Spleen (tissue), 7 donors: ENCODE data around the gene MIEF1.

ENCODE experiments used
- CTCF ChIP-seq, 11 experiments: fragments of 200-600 bp in 7 of 11; fragments of 450-650 bp in 4 of 11; sonication (generic) in 4 of 11; IDR thresholded peaks in 8 of 11; conservative IDR thresholded peaks in 3 of 11; 1 replicate in 7 of 11; 2 replicates in 4 of 11; pipeline versions ENCODE4 v1.4.0 to v1.8.0; 2016 to 2021; ENCODE audit warnings: antibody characterized with exemption in 11 of 11, inconsistent platforms in 4 of 11, mild to moderate bottlenecking in 1 of 11
- POLR2A ChIP-seq, 3 donors: fragments of 450-650 bp; IDR thresholded peaks; one replicate each; pipeline ENCODE4 v1.5.1; 2017; ENCODE audit warnings: antibody characterized with exemption in 3 of 3, mild to moderate bottlenecking in 1 of 3
- donor health status: DM: no; HTN: no; CAD: no; lungs with moderate emphysema.
- donor health status: DM: no; HTN: no; CAD: no.
- donor health status: DM: no; HTN: no; CAD: no.

GRCh38 chr22:39508393-39508792, 6.3 kb downstream of the MIEF1 start:
- TF ChIP-seq POLR2A (IDR thresholded peaks at IDR 0.05): no peak
- TF ChIP-seq CTCF (IDR thresholded peaks at IDR 0.05 in 8 of 11, conservative IDR thresholded peaks at IDR 0.05 in 3 of 11): no peak
